SU-DHL-6 (cell line): ENCODE data around the gene DIS3L.
"Not testable (repeated sequence)": the region's sequence is repeated elsewhere in the genome, so short reads cannot be mapped to it uniquely, and the experiment has no call there.

Experiments used
- EZH2phosphoT487 ChIP-seq: fragments of 200-600 bp; sonication (generic), shearing (Covaris generic); conservative IDR thresholded peaks from 2 replicates; pipeline ENCODE4 v1.6.1; 2018; ENCODE audit warnings: mild to moderate bottlenecking, antibody characterized with exemption, low read length, moderate library complexity, mixed read lengths
- TF ChIP-seq, protein P1 (sequence below): fragments of 200-600 bp; sonication (generic); IDR thresholded peaks from one replicate; pipeline ENCODE4 v1.5.1; 2017; ENCODE audit warnings: antibody characterized with exemption, mild to moderate bottlenecking, low read length, moderate library complexity; ENCODE audit not compliant: insufficient read depth, poor library complexity, severe bottlenecking

DNA sequence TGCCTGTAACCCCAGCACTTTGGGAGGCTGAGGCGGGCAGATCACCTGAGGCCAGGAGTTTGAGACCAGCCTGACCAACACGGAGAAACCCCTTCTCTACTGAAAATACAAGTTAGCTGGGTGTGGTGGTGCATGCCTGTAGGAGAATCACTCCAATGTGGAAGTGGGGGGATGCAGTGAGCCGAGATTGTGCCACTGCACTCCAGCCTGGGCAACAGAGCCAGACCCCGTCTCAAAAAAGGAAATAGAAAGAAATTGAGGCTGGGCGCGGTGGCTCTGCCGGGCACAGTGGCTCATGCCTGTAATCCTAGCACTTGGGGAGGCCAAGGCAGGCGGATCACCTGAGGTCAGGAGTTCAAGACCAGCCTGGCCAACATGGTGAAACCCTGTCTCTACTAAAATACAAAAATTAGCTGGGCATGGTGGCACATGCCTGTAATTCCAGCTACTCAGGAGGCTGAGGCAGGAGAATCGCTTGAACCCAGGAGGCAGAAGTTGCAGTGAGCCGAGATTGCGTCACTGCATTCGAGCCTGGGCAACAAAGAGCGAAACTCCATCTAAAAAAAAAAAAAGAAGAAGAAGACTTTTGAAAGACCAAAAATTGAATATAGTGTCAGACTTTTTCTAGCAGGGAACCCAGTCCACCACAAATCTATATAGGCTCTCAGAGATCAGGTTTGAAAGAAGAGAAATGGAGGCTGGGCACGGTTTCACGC is 68.5 kb downstream of the DIS3L start:
- TF ChIP-seq, protein P1, sequence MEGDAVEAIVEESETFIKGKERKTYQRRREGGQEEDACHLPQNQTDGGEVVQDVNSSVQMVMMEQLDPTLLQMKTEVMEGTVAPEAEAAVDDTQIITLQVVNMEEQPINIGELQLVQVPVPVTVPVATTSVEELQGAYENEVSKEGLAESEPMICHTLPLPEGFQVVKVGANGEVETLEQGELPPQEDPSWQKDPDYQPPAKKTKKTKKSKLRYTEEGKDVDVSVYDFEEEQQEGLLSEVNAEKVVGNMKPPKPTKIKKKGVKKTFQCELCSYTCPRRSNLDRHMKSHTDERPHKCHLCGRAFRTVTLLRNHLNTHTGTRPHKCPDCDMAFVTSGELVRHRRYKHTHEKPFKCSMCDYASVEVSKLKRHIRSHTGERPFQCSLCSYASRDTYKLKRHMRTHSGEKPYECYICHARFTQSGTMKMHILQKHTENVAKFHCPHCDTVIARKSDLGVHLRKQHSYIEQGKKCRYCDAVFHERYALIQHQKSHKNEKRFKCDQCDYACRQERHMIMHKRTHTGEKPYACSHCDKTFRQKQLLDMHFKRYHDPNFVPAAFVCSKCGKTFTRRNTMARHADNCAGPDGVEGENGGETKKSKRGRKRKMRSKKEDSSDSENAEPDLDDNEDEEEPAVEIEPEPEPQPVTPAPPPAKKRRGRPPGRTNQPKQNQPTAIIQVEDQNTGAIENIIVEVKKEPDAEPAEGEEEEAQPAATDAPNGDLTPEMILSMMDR: not testable (repeated sequence)
- not testable (repeated sequence) for TF ChIP-seq EZH2phosphoT487
